ENCODE data around the gene ICE1.

DNA sequence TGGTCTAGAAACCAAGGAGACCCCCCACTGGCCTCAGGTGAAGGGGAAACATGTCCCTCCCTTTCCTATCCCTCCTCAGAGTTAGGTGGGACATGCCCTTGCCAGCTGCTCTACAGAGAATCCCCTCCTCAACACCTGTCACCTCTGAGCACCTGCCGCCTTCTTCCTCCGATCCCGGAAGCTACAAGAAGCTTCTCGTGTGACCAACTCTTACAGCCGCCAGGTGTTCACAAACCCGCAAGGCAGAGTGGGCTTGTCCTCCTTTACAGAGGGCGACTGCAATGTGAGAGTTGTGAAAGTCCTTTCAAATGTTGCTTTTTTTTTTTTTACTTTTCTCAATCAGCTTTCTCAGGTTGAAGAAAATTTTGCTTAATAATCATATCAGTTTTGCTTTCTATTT lies 3.7 kb upstream of the ICE1 start:
- TF ChIP-seq, protein P1, sequence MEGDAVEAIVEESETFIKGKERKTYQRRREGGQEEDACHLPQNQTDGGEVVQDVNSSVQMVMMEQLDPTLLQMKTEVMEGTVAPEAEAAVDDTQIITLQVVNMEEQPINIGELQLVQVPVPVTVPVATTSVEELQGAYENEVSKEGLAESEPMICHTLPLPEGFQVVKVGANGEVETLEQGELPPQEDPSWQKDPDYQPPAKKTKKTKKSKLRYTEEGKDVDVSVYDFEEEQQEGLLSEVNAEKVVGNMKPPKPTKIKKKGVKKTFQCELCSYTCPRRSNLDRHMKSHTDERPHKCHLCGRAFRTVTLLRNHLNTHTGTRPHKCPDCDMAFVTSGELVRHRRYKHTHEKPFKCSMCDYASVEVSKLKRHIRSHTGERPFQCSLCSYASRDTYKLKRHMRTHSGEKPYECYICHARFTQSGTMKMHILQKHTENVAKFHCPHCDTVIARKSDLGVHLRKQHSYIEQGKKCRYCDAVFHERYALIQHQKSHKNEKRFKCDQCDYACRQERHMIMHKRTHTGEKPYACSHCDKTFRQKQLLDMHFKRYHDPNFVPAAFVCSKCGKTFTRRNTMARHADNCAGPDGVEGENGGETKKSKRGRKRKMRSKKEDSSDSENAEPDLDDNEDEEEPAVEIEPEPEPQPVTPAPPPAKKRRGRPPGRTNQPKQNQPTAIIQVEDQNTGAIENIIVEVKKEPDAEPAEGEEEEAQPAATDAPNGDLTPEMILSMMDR (IDR thresholded peaks at IDR 0.05): no peak
- no peak for TF ChIP-seq POLR2A (IDR thresholded peaks at IDR 0.05)

Data from testis (tissue), 2 donors.